Spleen (tissue), 11 donors: ENCODE measurements around the gene BAHCC1. TPM values are rescaled to one million over a fixed set of nuclear protein-coding genes. Genes with fewer than 3 reads are reported as not detected.

Source experiments
- DNase-seq: peaks from one replicate; pipeline ENCODE4 v3.0.0-alpha.2; 2020
- H3K27ac ChIP-seq, 8 donors: fragments of 200-600 bp; sonication (generic) in 7 of 8; 1 replicate in 4 of 8; 2 replicates in 4 of 8; pipeline versions ENCODE4 v1.5.0 to v1.8.0; 2016 to 2021; ENCODE audit warnings: inconsistent platforms in 4 of 8, mild to moderate bottlenecking in 4 of 8, moderate library complexity in 1 of 8
- H3K27me3 ChIP-seq, 7 donors: fragments of 200-600 bp; sonication (generic) in 6 of 7; replicated peaks in 1 of 7; 1 replicate in 4 of 7; 2 replicates in 3 of 7; pipeline versions ENCODE4 v1.5.0 to v1.8.0; 2016 to 2021; ENCODE audit warnings: inconsistent platforms in 3 of 7, mild to moderate bottlenecking in 1 of 7
- H3K36me3 ChIP-seq, 6 donors: fragments of 200-600 bp; sonication (generic) in 5 of 6; 1 replicate in 4 of 6; 2 replicates in 2 of 6; pipeline versions ENCODE4 v1.5.0 to v1.8.0; 2016 to 2021; ENCODE audit warnings: inconsistent platforms in 2 of 6
- H3K4me1 ChIP-seq, 6 donors: fragments of 200-600 bp; sonication (generic) in 5 of 6; 1 replicate in 3 of 6; 2 replicates in 3 of 6; pipeline versions ENCODE4 v1.5.0 to v1.8.0; 2016 to 2021; ENCODE audit warnings: inconsistent platforms in 3 of 6
- H3K4me3 ChIP-seq, 8 donors: fragments of 200-600 bp; sonication (generic) in 7 of 8; 1 replicate in 4 of 8; 2 replicates in 4 of 8; pipeline versions ENCODE4 v1.5.0 to v1.8.0; 2016 to 2021; ENCODE audit warnings: inconsistent platforms in 4 of 8, mild to moderate bottlenecking in 4 of 8, moderate library complexity in 2 of 8
- H3K9me3 ChIP-seq, 8 donors: fragments of 200-600 bp; sonication (generic) in 7 of 8; 1 replicate in 4 of 8; 2 replicates in 4 of 8; pipeline versions ENCODE4 v1.5.0 to v1.8.0; 2016 to 2021; ENCODE audit warnings: inconsistent platforms in 4 of 8
- POLR2A ChIP-seq, 3 donors: fragments of 450-650 bp; IDR thresholded peaks; one replicate each; pipeline ENCODE4 v1.5.1; 2017; ENCODE audit warnings: antibody characterized with exemption in 3 of 3, mild to moderate bottlenecking in 1 of 3
- POLR2AphosphoS5 ChIP-seq, 3 donors: sonication (generic); formaldehyde crosslinking; IDR thresholded peaks; one replicate each; pipeline ENCODE4 v1.5.1; 2017; ENCODE audit warnings: antibody characterized with exemption in 3 of 3
- WGBS, 5 donors: extraction: QIAGEN DNeasy Blood & Tissue Kit in 3 of 5; methylation state at CpG; one replicate each; pipeline versions ENCODE4 v1.1.5 to v1.1.7; 2013 to 2018; 5-methylcytosine and 5-hydroxymethylcytosine counted together
- intact Hi-C: fragments of 100-400 bp; cut with DNase I; formaldehyde crosslinking; loops from one replicate; pipeline ENCODE4 v1.15.0; 2023; ENCODE audit warnings: low total_unique reads
- polyA plus RNA-seq, 3 donors: library from polyadenylated mRNA; stranded (reverse); fragments of 200-250 nt; gene quantifications; one replicate each; pipeline ENCODE4 v1.2.1, GENCODE V29; 2013
- total RNA-seq, 7 donors: library from RNA; depleted of rRNA in 3 of 7; stranded (reverse); fragments of >200 nt in 3 of 7; fragmentation: NEBNext Ultra II Directional in 4 of 7; extraction: Animal tissue kit (Norgen Biotek cat#: 25700) in 4 of 7; gene quantifications; one replicate each; pipeline versions ENCODE4 v1.1.0 to v1.2.1, GENCODE V29; 2016 to 2021
- TF ChIP-seq, protein P1 (sequence below), 11 experiments: fragments of 200-600 bp in 7 of 11; fragments of 450-650 bp in 4 of 11; sonication (generic) in 4 of 11; IDR thresholded peaks in 8 of 11; conservative IDR thresholded peaks in 3 of 11; 1 replicate in 7 of 11; 2 replicates in 4 of 11; pipeline versions ENCODE4 v1.4.0 to v1.8.0; 2016 to 2021; ENCODE audit warnings: antibody characterized with exemption in 11 of 11, inconsistent platforms in 4 of 11, mild to moderate bottlenecking in 1 of 11
- donor health status: healthy with polysubstance abuse.
- donor health status: DM: no; HTN: no; CAD: no; lungs with moderate emphysema.
- donor health status: DM: no; HTN: no; CAD: no.
- donor health status: Bipolar disorder and iron deficiency.
- donor health status: healthy.
- donor health status: DM: no; HTN: no; CAD: no.
- donor health status: DM: yes; HTN: yes; CAD: no.

Gene BAHCC1
- total and polyA plus RNA-seq, 10 donors, result 1.7 to 20.3 (median 12.4) TPM

DNA sequence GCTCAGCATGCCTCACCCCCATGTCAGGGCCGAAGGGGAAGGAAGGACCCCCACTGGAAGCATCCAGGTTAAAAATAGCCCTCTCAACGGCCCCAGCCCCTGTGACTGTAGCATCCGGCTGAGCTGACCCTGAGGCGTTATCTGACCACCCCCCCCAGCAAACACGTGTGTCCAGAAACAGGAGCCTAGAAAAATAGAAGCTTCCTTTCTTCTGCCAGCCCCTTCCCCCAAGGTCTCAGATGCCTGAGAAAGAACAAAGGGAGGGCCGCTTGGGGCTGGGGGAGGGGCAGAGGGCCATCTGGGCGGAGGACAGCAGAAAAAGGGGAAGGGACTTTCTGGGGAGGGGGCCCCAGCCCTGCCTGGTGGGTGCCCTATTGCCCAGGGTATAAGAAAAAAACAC lies 61.5 kb downstream of the BAHCC1 start:
- H3K4me1 ChIP-seq, result peaks cover 18 to 91% (median 67%) of the 10 kb centered on the region in 6 donors
- TF ChIP-seq POLR2A (IDR thresholded peaks at IDR 0.05) (no peak), POLR2AphosphoS5 (IDR thresholded peaks at IDR 0.05) (no peak)
- TF ChIP-seq, protein P1, sequence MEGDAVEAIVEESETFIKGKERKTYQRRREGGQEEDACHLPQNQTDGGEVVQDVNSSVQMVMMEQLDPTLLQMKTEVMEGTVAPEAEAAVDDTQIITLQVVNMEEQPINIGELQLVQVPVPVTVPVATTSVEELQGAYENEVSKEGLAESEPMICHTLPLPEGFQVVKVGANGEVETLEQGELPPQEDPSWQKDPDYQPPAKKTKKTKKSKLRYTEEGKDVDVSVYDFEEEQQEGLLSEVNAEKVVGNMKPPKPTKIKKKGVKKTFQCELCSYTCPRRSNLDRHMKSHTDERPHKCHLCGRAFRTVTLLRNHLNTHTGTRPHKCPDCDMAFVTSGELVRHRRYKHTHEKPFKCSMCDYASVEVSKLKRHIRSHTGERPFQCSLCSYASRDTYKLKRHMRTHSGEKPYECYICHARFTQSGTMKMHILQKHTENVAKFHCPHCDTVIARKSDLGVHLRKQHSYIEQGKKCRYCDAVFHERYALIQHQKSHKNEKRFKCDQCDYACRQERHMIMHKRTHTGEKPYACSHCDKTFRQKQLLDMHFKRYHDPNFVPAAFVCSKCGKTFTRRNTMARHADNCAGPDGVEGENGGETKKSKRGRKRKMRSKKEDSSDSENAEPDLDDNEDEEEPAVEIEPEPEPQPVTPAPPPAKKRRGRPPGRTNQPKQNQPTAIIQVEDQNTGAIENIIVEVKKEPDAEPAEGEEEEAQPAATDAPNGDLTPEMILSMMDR (IDR thresholded peaks at IDR 0.05 in 8 of 11, conservative IDR thresholded peaks at IDR 0.05 in 3 of 11), result no peak
- H3K9me3 ChIP-seq, result no peaks in the 10 kb centered on the region
- peaks cover 0 to 49% (median 0%) of the 10 kb centered on the region in 7 donors for H3K27me3 ChIP-seq
- peaks cover 0 to 26% (median 0%) of the 10 kb centered on the region in 6 donors for H3K36me3 ChIP-seq
- WGBS, 5 donors, result 30 to 57% (median 35%) methylated on average over 7 of the region's 7 CpGs
- intact Hi-C loops, result no loop called here
- H3K27ac ChIP-seq, result peak overlapping the region in 3 of 8 donors; percentile 2 to 51 (median 23)
- DNase-seq, result no peak
- H3K4me3 ChIP-seq, result no peak overlapping the region

DNA sequence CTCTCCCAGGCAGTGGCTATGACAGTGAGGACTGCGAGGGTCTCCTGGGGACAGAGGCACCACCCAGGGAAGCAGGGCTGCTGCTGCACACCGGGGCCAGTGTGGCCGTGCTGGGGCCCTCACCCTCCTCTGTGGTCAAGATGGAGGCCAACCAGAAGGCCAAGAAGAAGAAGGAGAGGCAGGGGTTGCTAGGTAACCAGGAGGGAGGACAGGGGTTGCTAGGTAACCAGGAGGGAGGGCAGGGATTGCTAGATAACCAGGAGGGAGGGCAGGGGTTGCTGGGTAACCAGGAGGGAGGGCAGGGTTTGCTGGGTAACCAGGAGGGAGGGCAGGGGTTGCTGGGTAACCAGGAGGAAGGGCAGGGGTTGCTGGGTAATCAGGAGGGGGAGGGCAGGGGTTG lies 62.1 kb downstream of the BAHCC1 start:
- H3K4me1 ChIP-seq, result peaks cover 18 to 96% (median 68%) of the 10 kb centered on the region in 6 donors
- intact Hi-C loops, result no loop called here
- WGBS, 5 donors, result 88 to 98% (median 93%) methylated on average over 3 of the region's 3 CpGs
- H3K36me3 ChIP-seq, result peaks cover 0 to 31% (median 0%) of the 10 kb centered on the region in 6 donors
- H3K4me3 ChIP-seq, result no peak overlapping the region
- peak overlapping the region in 2 of 8 donors; percentile 2 to 51 for H3K27ac ChIP-seq
- H3K27me3 ChIP-seq, result peaks cover 0 to 43% (median 0%) of the 10 kb centered on the region in 7 donors
- no peak for TF ChIP-seq POLR2A (IDR thresholded peaks at IDR 0.05)
- TF ChIP-seq, protein P1 (IDR thresholded peaks at IDR 0.05 in 8 of 11, conservative IDR thresholded peaks at IDR 0.05 in 3 of 11), result no peak
- H3K9me3 ChIP-seq, result no peaks in the 10 kb centered on the region
- no peak for DNase-seq

DNA sequence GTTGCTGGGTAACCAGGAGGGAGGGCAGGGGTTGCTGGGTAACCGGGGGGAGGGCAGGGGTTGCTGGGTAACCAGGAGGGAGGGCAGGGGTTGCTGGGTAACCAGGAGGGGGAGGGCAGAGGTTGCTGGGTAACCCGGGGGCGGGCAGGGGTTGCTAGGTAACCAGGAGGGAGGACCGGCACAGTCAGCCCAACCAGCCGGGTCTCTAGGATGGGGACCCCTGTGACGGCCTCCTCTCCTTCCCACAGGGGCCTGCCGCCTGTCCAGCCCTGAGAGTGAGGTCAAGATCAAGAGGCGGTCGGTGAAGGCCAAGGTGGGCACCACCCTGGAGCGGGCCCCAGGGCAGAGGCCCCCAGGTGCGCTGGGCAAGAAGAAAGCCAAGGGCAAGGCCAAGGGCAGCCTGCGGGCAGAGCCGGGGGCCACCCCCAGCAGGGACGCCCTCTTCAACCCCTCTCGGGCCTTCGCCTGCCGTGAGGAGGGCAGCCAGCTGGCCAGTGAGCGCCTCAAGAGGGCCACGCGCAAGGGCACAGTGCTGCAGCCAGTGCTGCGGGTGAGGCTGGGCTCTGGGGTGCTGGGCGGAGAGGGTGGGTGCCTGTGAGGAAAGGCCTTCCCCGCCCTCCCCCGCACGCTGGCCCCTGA lies 62.8 kb downstream of the BAHCC1 start:
- WGBS, 5 donors, result 67 to 84% (median 79%) methylated on average over 11 to 25 of the region's 25 CpGs
- Histone ChIP-seq H3K27me3 (peaks cover 0 to 36% (median 0%) of the 10 kb centered on the region in 7 donors), H3K4me3 (no peak overlapping the region), H3K4me1 (peaks cover 15 to 90% (median 63%) of the 10 kb centered on the region in 6 donors), H3K9me3 (no peaks in the 10 kb centered on the region), H3K36me3 (peaks cover 0 to 38% (median 0%) of the 10 kb centered on the region in 6 donors), H3K27ac (peak overlapping the region in 5 of 8 donors; percentile 60 to 83 (median 67))
- peak in 2 of 3 donors; percentile 22 to 23 for TF ChIP-seq POLR2AphosphoS5 (IDR thresholded peaks at IDR 0.05)
- no peak for TF ChIP-seq POLR2A (IDR thresholded peaks at IDR 0.05)
- TF ChIP-seq, protein P1 (IDR thresholded peaks at IDR 0.05 in 8 of 11, conservative IDR thresholded peaks at IDR 0.05 in 3 of 11), result no peak
- no peak for DNase-seq
- intact Hi-C loops, result no loop called here

DNA sequence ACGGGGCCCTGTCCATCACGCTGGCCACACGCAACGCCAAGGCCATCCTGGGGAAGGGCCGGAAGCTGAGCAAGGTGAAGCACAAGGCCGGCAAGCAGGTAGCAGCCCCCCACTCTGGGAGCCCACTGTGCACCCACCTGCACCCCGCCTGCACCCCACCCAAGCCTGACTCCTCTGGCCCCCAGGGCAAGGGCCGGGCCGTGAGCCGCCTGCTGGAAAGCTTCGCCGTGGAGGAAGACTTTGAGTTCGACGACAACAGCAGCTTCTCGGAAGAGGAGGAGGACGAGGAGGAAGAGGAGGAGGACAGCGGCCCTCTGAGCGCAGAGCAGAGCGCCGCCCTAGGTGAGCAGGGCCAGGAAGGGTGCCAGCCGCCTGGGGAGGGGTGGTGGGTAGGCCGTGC lies 63.4 kb downstream of the BAHCC1 start:
- H3K27ac ChIP-seq, result peak overlapping the region in 5 of 8 donors; percentile 60 to 83 (median 67)
- 71 to 82% (median 81%) methylated on average over 14 to 22 of the region's 22 CpGs for WGBS, 5 donors
- peaks cover 9 to 85% (median 58%) of the 10 kb centered on the region in 6 donors for H3K4me1 ChIP-seq
- no peaks in the 10 kb centered on the region for H3K9me3 ChIP-seq
- DNase-seq, result no peak
- TF ChIP-seq POLR2A (IDR thresholded peaks at IDR 0.05) (no peak), POLR2AphosphoS5 (IDR thresholded peaks at IDR 0.05) (peak in 1 of 3 donors; percentile 14)
- TF ChIP-seq, protein P1 (IDR thresholded peaks at IDR 0.05 in 8 of 11, conservative IDR thresholded peaks at IDR 0.05 in 3 of 11), result no peak
- peaks cover 0 to 43% (median 0%) of the 10 kb centered on the region in 6 donors for H3K36me3 ChIP-seq
- intact Hi-C loops, result no loop called here
- peak overlapping the region in 1 of 8 donors; percentile 8 for H3K4me3 ChIP-seq
- H3K27me3 ChIP-seq, result peaks cover 0 to 30% (median 0%) of the 10 kb centered on the region in 7 donors
